Thyroid gland (tissue), 4 donors: ENCODE data around the gene TCL1A. TPM values are rescaled to one million over a fixed set of nuclear protein-coding genes. Genes with fewer than 3 reads are reported as not detected.

Experiments
- DNase-seq, 2 donors: peaks; one replicate each; pipeline ENCODE4 v3.0.0-alpha.2; 2019
- H3K27ac ChIP-seq, 3 donors: fragments of 200-600 bp; sonication (generic); 1 replicate in 2 of 3; 2 replicates in 1 of 3; pipeline ENCODE4 v1.5.1; 2016 to 2019; ENCODE audit warnings: mild to moderate bottlenecking in 1 of 3, moderate library complexity in 1 of 3
- H3K27me3 ChIP-seq: fragments of 200-600 bp; sonication (generic); one replicate; pipeline ENCODE4 v1.5.1; 2019
- H3K36me3 ChIP-seq, 2 donors: fragments of 200-600 bp; sonication (generic); one replicate each; pipeline ENCODE4 v1.5.1; 2016 to 2019
- H3K4me1 ChIP-seq, 2 donors: fragments of 200-600 bp; sonication (generic); one replicate each; pipeline ENCODE4 v1.5.1; 2017 to 2019
- H3K4me3 ChIP-seq, 3 donors: fragments of 200-600 bp; sonication (generic); replicated peaks in 1 of 3; 1 replicate in 2 of 3; 2 replicates in 1 of 3; pipeline ENCODE4 v1.5.1; 2016; ENCODE audit warnings: mild to moderate bottlenecking in 1 of 3
- H3K9me3 ChIP-seq: fragments of 200-600 bp; sonication (generic); one replicate; pipeline ENCODE4 v1.5.1; 2017
- POLR2A ChIP-seq, 2 donors: fragments of 450-650 bp; IDR thresholded peaks; one replicate each; pipeline ENCODE4 v1.6.1; 2017; ENCODE audit warnings: antibody characterized with exemption in 2 of 2, mild to moderate bottlenecking in 2 of 2, moderate library complexity in 1 of 2
- whole genome bisulfite sequencing, 2 donors: methylation state at CpG; one replicate each; pipeline ENCODE4 v1.1.5; 2017; 5-methylcytosine and 5-hydroxymethylcytosine counted together
- intact Hi-C: fragments of 100-400 bp; cut with DNase I; formaldehyde crosslinking; loops from one replicate; pipeline ENCODE4 v1.15.1; 2023
- total RNA-seq, 4 donors: library from RNA; depleted of rRNA; stranded (reverse); fragments of >200 nt; gene quantifications; one replicate each; pipeline ENCODE4 v1.2.3, GENCODE V29; 2016
- TF ChIP-seq, protein P1 (sequence below), 6 experiments: fragments of 200-600 bp in 3 of 6; fragments of 450-650 bp in 3 of 6; sonication (generic) in 3 of 6; IDR thresholded peaks; one replicate each; pipeline ENCODE4 v1.5.1; 2016 to 2019; ENCODE audit warnings: antibody characterized with exemption in 6 of 6, mild to moderate bottlenecking in 2 of 6, inconsistent platforms in 1 of 6, moderate library complexity in 1 of 6

The TCL1A gene
- total RNA-seq, 4 donors from 2014 or later = not detected

DNA sequence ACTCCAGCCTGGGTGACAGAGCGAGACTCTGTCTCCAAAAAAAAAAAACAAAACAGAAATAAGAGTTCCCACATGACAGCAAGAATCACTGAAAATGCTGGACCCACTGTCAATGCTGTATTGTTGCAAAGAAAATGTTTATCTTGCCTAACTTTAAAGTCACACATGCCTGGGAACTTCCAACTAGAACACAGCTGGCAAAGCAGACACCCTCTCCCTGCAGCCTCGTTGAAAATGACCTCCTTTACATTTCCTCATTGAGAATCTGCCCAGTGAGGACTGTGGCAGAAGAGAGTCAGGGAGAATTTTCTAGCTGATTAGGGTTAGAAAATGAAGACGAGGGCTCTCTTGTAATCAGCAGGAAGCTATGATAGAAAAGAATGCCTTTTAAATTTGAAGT lies 42.8 kb upstream of the TCL1A start:
- no peaks in the 10 kb centered on the region for H3K9me3 ChIP-seq
- H3K4me1 ChIP-seq = no peaks in the 10 kb centered on the region
- WGBS, 2 donors = 26 to 34% methylated on average over 3 of the region's 3 CpGs
- no peaks in the 10 kb centered on the region for H3K36me3 ChIP-seq
- H3K27ac ChIP-seq = no peak overlapping the region
- H3K4me3 ChIP-seq = no peak overlapping the region
- intact Hi-C loops = no loop called here
- no peaks in the 10 kb centered on the region for H3K27me3 ChIP-seq
- TF ChIP-seq POLR2A (IDR thresholded peaks at IDR 0.05) = no peak
- TF ChIP-seq, protein P1, sequence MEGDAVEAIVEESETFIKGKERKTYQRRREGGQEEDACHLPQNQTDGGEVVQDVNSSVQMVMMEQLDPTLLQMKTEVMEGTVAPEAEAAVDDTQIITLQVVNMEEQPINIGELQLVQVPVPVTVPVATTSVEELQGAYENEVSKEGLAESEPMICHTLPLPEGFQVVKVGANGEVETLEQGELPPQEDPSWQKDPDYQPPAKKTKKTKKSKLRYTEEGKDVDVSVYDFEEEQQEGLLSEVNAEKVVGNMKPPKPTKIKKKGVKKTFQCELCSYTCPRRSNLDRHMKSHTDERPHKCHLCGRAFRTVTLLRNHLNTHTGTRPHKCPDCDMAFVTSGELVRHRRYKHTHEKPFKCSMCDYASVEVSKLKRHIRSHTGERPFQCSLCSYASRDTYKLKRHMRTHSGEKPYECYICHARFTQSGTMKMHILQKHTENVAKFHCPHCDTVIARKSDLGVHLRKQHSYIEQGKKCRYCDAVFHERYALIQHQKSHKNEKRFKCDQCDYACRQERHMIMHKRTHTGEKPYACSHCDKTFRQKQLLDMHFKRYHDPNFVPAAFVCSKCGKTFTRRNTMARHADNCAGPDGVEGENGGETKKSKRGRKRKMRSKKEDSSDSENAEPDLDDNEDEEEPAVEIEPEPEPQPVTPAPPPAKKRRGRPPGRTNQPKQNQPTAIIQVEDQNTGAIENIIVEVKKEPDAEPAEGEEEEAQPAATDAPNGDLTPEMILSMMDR (IDR thresholded peaks at IDR 0.05) = no peak
- DNase-seq = no peak

GRCh38 chr14:95756127-95756526 lies 42.2 kb upstream of the TCL1A start:
- DNase-seq = no peak

GRCh38 chr14:95741781-95742180 lies 27.9 kb upstream of the TCL1A start:
- Histone ChIP-seq H3K27me3 (no peaks in the 10 kb centered on the region), H3K9me3 (no peaks in the 10 kb centered on the region), H3K4me3 (no peak overlapping the region), H3K4me1 (no peaks in the 10 kb centered on the region), H3K36me3 (no peaks in the 10 kb centered on the region), H3K27ac (no peak overlapping the region)
- 73 to 77% methylated on average over 4 of the region's 4 CpGs for WGBS, 2 donors
- TF ChIP-seq, protein P1 (IDR thresholded peaks at IDR 0.05) = no peak
- no peak for TF ChIP-seq POLR2A (IDR thresholded peaks at IDR 0.05)
- intact Hi-C loops = no loop called here
- DNase-seq = no peak

More at GRCh38 chr14:95756127-95756526, 42.2 kb upstream of the TCL1A start:
- 84 to 88% methylated on average over 6 of the region's 6 CpGs for WGBS, 2 donors
- no peaks in the 10 kb centered on the region for H3K36me3 ChIP-seq
- H3K4me3 ChIP-seq = no peak overlapping the region
- no peak overlapping the region for H3K27ac ChIP-seq
- no peaks in the 10 kb centered on the region for H3K9me3 ChIP-seq
- TF ChIP-seq POLR2A (IDR thresholded peaks at IDR 0.05) = no peak
- TF ChIP-seq, protein P1 (IDR thresholded peaks at IDR 0.05) = no peak
- H3K27me3 ChIP-seq = no peaks in the 10 kb centered on the region
- no peaks in the 10 kb centered on the region for H3K4me1 ChIP-seq
- intact Hi-C loops = no loop called here

- no peaks in the 10 kb centered on the region for H3K27me3 ChIP-seq
- DNase-seq = no peak
- intact Hi-C loops = no loop called here
- WGBS, 2 donors = 14 to 16% methylated on average over 5 of the region's 5 CpGs
- no peak overlapping the region for H3K27ac ChIP-seq
- H3K9me3 ChIP-seq = no peaks in the 10 kb centered on the region
- no peak overlapping the region for H3K4me3 ChIP-seq
- no peaks in the 10 kb centered on the region for H3K4me1 ChIP-seq
- no peaks in the 10 kb centered on the region for H3K36me3 ChIP-seq
- TF ChIP-seq POLR2A (IDR thresholded peaks at IDR 0.05) = no peak
- TF ChIP-seq, protein P1 (IDR thresholded peaks at IDR 0.05) = no peak
These were observed 27.1 kb upstream of the TCL1A start for GRCh38 chr14:95741038-95741490.

DNA sequence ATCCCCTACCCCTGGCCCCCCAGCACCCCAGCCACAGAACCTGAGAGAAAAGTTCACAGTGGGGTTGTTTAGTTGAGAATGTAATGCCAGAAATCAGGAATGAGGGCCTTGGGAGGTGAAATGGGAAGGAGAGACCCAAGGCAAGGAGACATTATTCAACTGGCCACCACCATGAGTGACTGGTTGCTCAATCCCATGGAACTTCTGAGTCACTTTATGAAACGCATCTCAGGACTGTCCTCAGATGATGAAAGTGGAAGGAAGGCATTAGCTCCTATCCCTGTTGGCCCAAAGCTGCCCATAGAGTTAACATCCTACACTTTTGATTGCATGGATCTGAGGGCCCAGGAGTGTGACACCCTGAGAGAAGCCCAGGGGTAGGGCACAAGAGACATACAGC lies 25.4 kb upstream of the TCL1A start:
- 83 to 90% methylated on average over 1 of the region's 1 CpG for WGBS, 2 donors
- Histone ChIP-seq H3K36me3 (no peaks in the 10 kb centered on the region), H3K4me3 (no peak overlapping the region), H3K27ac (no peak overlapping the region), H3K27me3 (no peaks in the 10 kb centered on the region), H3K9me3 (no peaks in the 10 kb centered on the region), H3K4me1 (no peaks in the 10 kb centered on the region)
- TF ChIP-seq, protein P1 (IDR thresholded peaks at IDR 0.05) = no peak
- no peak for TF ChIP-seq POLR2A (IDR thresholded peaks at IDR 0.05)
- DNase-seq = no peak
- intact Hi-C loops = no loop called here
